Panc1 (cell line): ENCODE measurements around the gene ERG. TPM values are rescaled to one million over a fixed set of nuclear protein-coding genes. Genes with fewer than 3 reads are reported as not detected.

Experiments
- ATAC-seq: fragments of 200-7000 bp; cut with Tn5 transposase; 2 replicates; pipeline ENCODE4 v1.9.1; 2020; ENCODE audit warnings: mild to moderate bottlenecking, moderate library complexity
- BruUV-seq: library from RNA; stranded (reverse); fragments of 400-500 nt; replicated peaks from 2 replicates; lab custom pipeline; 2021; lab: Mats Ljungman, UMichigan
- CTCF ChIA-PET: fragments of 300-600 bp; sonication (Branson Sonifier 250); formaldehyde crosslinking; loops from one replicate; lab custom pipeline; 2022; ENCODE audit warnings: antibody characterized with exemption; lab: Charles Lee
- POLR2A ChIA-PET: fragments of 300-600 bp; sonication (Branson Sonifier 250); formaldehyde crosslinking; loops from one replicate; lab custom pipeline; 2022; ENCODE audit warnings: antibody characterized with exemption; lab: Charles Lee
- DNase-seq: peaks from one replicate; pipeline ENCODE4 v3.0.0-alpha.2; 2010; ENCODE audit warnings: low read depth, low spot score
- H3K27ac ChIP-seq: 2 replicates; pipeline ENCODE4 v1.5.1; 2011; ENCODE audit warnings: mild to moderate bottlenecking, low read length, inconsistent platforms
- H3K27me3 ChIP-seq: fragments of 200-500 bp; sonication (Bioruptor generic); 2 replicates; pipeline ENCODE4 v1.6.0; 2014; ENCODE audit warnings: low read length, inconsistent platforms; ENCODE audit not compliant: control insufficient read depth, insufficient read depth
- H3K36me3 ChIP-seq: fragments of 200-500 bp; sonication (Bioruptor generic); 2 replicates; pipeline ENCODE4 v1.5.1; 2014; ENCODE audit warnings: inconsistent platforms, mild to moderate bottlenecking, low read length, moderate library complexity; ENCODE audit not compliant: control insufficient read depth, insufficient read depth
- H3K4me1 ChIP-seq: 2 replicates; pipeline ENCODE4 v1.5.1; 2011; ENCODE audit warnings: inconsistent platforms, mild to moderate bottlenecking, low read length, moderate library complexity; ENCODE audit not compliant: control insufficient read depth, insufficient read depth
- H3K4me3 ChIP-seq, 2 experiments: 2 replicates each; pipeline ENCODE4 v1.5.1; 2011 to 2012; ENCODE audit warnings: low read depth in 2 of 2, low read length in 2 of 2, mild to moderate bottlenecking in 2 of 2, inconsistent platforms in 1 of 2, moderate library complexity in 1 of 2
- H3K9me3 ChIP-seq: fragments of 200-500 bp; sonication (Bioruptor generic); 2 replicates; pipeline ENCODE4 v1.5.1; 2014; ENCODE audit warnings: low read depth, mild to moderate bottlenecking, inconsistent platforms, low read length, moderate library complexity; ENCODE audit not compliant: control insufficient read depth, insufficient read depth
- POLR2AphosphoS5 ChIP-seq: IDR thresholded peaks from 2 replicates; pipeline ENCODE4 v1.6.1; 2012; ENCODE audit warnings: mild to moderate bottlenecking, low read depth, low read length, moderate library complexity
- SIN3A ChIP-seq: IDR thresholded peaks from 2 replicates; pipeline ENCODE4 v1.6.1; 2012; ENCODE audit warnings: low read depth, mild to moderate bottlenecking, low read length, moderate library complexity, borderline replicate concordance; ENCODE audit not compliant: insufficient read depth
- TCF7L2 ChIP-seq: IDR thresholded peaks from 2 replicates; pipeline ENCODE4 v1.6.1; 2011; ENCODE audit warnings: mild to moderate bottlenecking, low read depth, low read length, inconsistent platforms
- in situ Hi-C: cut with HindIII; loops from 2 replicates; pipeline ENCODE4 v1.10.0; 2016; ENCODE audit warnings: low sequenced_read_pairs, low pct_unique_long_range_greater_than_20kb
- intact Hi-C: fragments of 100-400 bp; cut with micrococcal nuclease; formaldehyde crosslinking; loops from one replicate; pipeline ENCODE4 v1.10.0; 2022; ENCODE audit not compliant: unreplicated experiment
- total RNA-seq: library from RNA; stranded (reverse); gene quantifications from one replicate; pipeline ENCODE4 v1.2.1, GENCODE V29; 2021; ENCODE audit not compliant: unreplicated experiment
- TF ChIP-seq, protein P1 (sequence below): fragments of 450-650 bp; IDR thresholded peaks from 2 replicates; pipeline ENCODE4 v1.5.1; 2017; ENCODE audit warnings: mild to moderate bottlenecking
- TF ChIP-seq, protein P2 (sequence below), 2 experiments: IDR thresholded peaks; 2 replicates each; pipeline ENCODE4 v1.6.1; 2011 to 2012; ENCODE audit warnings: low read depth in 2 of 2, control low read depth in 1 of 2, low read length in 1 of 2, mild to moderate bottlenecking in 1 of 2, moderate library complexity in 1 of 2; ENCODE audit not compliant: insufficient read depth in 1 of 2

Gene ERG
- total RNA-seq, 1 experiment from 2014 or later = 0.49 TPM

DNA sequence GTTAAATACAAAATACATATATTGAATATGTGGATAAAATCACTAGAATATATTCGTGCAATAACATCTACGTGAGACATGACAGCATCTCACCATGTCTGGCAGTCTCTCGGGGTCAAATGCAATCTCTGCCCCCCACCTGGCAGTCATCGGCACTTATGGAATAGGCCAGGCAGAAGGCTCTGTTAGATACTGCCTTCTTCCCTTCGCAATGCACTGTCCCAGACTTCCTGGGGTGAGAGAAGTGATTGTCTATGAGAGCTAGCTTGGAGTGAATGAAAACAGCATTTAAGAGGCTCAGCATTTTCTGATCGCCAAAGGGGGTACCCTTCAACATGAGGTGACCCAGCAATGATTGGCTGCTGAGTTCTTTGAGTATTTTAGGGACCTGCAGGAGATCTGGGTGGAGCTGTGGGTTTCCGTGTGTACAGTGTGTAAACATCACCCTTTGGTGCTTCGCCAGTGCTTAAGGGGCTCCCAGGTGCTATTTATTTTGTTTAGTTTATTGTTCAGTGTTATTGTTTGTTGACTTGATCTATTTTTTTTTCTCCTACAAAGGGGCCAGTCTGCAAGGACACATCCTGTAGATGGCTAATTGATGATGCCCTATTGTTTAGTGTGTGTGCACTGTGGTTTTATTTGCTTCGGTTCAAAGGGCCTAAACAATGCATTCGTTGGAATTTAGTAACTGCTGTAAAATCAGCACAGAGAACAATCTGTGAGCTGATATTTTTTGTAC is 10.2 kb downstream of the ERG start:
- in situ Hi-C loops = no loop called here
- Histone ChIP-seq H3K9me3 (no peaks in the 10 kb centered on the region), H3K27ac (no peak overlapping the region), H3K27me3 (no peaks in the 10 kb centered on the region), H3K36me3 (no peaks in the 10 kb centered on the region), H3K4me3 (no peak overlapping the region), H3K4me1 (0 out of 2 replicates have a peak, but pooled peaks cover 4% of the 10 kb centered on the region)
- intact Hi-C loops = no loop called here
- POLR2A ChIA-PET = no interaction called here
- CTCF ChIA-PET = interaction anchor here (0.6 kb wide), 1 partner anchor 15 kb away, joined by 3 read pairs; no protein-coding TSS in a partner anchor
- no TSS peak for BruUV-seq
- TF ChIP-seq, protein P1, sequence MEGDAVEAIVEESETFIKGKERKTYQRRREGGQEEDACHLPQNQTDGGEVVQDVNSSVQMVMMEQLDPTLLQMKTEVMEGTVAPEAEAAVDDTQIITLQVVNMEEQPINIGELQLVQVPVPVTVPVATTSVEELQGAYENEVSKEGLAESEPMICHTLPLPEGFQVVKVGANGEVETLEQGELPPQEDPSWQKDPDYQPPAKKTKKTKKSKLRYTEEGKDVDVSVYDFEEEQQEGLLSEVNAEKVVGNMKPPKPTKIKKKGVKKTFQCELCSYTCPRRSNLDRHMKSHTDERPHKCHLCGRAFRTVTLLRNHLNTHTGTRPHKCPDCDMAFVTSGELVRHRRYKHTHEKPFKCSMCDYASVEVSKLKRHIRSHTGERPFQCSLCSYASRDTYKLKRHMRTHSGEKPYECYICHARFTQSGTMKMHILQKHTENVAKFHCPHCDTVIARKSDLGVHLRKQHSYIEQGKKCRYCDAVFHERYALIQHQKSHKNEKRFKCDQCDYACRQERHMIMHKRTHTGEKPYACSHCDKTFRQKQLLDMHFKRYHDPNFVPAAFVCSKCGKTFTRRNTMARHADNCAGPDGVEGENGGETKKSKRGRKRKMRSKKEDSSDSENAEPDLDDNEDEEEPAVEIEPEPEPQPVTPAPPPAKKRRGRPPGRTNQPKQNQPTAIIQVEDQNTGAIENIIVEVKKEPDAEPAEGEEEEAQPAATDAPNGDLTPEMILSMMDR = no peak
- TF ChIP-seq TCF7L2 = peak; percentile 79
- TF ChIP-seq SIN3A = no peak
- TF ChIP-seq, protein P2, sequence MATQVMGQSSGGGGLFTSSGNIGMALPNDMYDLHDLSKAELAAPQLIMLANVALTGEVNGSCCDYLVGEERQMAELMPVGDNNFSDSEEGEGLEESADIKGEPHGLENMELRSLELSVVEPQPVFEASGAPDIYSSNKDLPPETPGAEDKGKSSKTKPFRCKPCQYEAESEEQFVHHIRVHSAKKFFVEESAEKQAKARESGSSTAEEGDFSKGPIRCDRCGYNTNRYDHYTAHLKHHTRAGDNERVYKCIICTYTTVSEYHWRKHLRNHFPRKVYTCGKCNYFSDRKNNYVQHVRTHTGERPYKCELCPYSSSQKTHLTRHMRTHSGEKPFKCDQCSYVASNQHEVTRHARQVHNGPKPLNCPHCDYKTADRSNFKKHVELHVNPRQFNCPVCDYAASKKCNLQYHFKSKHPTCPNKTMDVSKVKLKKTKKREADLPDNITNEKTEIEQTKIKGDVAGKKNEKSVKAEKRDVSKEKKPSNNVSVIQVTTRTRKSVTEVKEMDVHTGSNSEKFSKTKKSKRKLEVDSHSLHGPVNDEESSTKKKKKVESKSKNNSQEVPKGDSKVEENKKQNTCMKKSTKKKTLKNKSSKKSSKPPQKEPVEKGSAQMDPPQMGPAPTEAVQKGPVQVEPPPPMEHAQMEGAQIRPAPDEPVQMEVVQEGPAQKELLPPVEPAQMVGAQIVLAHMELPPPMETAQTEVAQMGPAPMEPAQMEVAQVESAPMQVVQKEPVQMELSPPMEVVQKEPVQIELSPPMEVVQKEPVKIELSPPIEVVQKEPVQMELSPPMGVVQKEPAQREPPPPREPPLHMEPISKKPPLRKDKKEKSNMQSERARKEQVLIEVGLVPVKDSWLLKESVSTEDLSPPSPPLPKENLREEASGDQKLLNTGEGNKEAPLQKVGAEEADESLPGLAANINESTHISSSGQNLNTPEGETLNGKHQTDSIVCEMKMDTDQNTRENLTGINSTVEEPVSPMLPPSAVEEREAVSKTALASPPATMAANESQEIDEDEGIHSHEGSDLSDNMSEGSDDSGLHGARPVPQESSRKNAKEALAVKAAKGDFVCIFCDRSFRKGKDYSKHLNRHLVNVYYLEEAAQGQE (IDR thresholded peaks at IDR 0.05; ENCODE audit: insufficient read depth in 1 of 2, low read depth in 2 of 2, low read length in 1 of 2) = no peak
- no peak for TF ChIP-seq POLR2AphosphoS5
- ATAC-seq (peak; percentile 73), DNase-seq (no peak)

DNA sequence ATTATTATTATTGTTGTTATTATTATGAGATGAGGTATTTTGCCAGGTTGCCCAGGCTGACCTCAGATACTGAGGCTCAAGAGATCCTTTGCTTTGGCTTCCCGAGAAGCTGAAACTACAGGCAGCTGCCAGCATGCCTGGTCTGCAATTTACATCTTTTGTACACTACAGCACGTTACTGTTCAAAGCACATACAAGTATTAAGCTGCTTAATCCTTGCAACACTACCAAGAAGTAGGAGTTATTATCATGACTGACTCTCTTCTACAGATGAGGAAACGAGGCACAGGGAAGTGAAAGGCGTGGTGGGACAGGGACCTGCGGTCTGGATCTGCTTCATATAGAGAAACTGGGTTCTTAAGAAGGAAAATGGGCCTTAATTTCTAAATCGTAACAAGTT is 11.6 kb downstream of the ERG start:
- DNase-seq (no peak), ATAC-seq (no peak)
- in situ Hi-C loops (no loop called here), intact Hi-C loops (no loop called here)
- CTCF ChIA-PET = no interaction called here
- H3K27me3 ChIP-seq = no peaks in the 10 kb centered on the region
- H3K36me3 ChIP-seq = no peaks in the 10 kb centered on the region
- no peak for TF ChIP-seq SIN3A
- TF ChIP-seq TCF7L2 = no peak
- TF ChIP-seq, protein P2 (IDR thresholded peaks at IDR 0.05; ENCODE audit: insufficient read depth in 1 of 2, low read depth in 2 of 2, low read length in 1 of 2) = no peak
- TF ChIP-seq, protein P1 = no peak
- no peak for TF ChIP-seq POLR2AphosphoS5
- no peaks in the 10 kb centered on the region for H3K9me3 ChIP-seq
- H3K27ac ChIP-seq = no peak overlapping the region
- no peak overlapping the region for H3K4me3 ChIP-seq
- POLR2A ChIA-PET = no interaction called here
- no TSS peak for BruUV-seq
- H3K4me1 ChIP-seq = 0 out of 2 replicates have a peak, but pooled peaks cover 4% of the 10 kb centered on the region
